ENCODE results near the gene PTCH2.
A peak's percentile ranks its signal among the peaks of the same experiment; 100 is the strongest.
"Not testable (repeated sequence)": the region's sequence is repeated elsewhere in the genome, so short reads cannot be mapped to it uniquely, and the experiment has no call there.

The PTCH2 gene

GRCh38 chr1:44812822-44813543 lies 30.1 kb downstream of the PTCH2 start:
- no peak for ATAC-seq (ENCODE audit: insufficient read depth, low read depth)
- peak overlapping the region; percentile 63 for H3K9ac ChIP-seq (ENCODE audit: low read depth, low read length)
- peak overlapping the region; percentile 85 for H2AFZ ChIP-seq (ENCODE audit: low read depth, low read length)
- H3K27ac ChIP-seq (ENCODE audit: low read length), result peak overlapping the region; percentile 77; the same call in 1 of the 2 replicates
- no peaks in the 10 kb centered on the region for H3K36me3 ChIP-seq (ENCODE audit: insufficient read depth, low read length)
- H3K4me2 ChIP-seq (ENCODE audit: insufficient read depth, low read length), result peak overlapping the region; percentile 76
- no peaks in the 10 kb centered on the region for H4K20me1 ChIP-seq (ENCODE audit: insufficient read depth, low read length)
- H3K9me3 ChIP-seq (ENCODE audit: insufficient read depth, low read length, severe bottlenecking), result no peaks in the 10 kb centered on the region
- DNase-seq, result no peak
- peak overlapping the region in 1 of 2 experiments; percentile 57; a peak in 3 of 4 replicates for H3K4me3 ChIP-seq (ENCODE audit: low read depth in 1 of 2, low read length in 2 of 2)
- H3K27me3 ChIP-seq (ENCODE audit: insufficient read depth, low read length, poor library complexity), result no peaks in the 10 kb centered on the region
- no peaks in the 10 kb centered on the region for H3K79me2 ChIP-seq (ENCODE audit: insufficient read depth, low read length)
- H3K4me1 ChIP-seq (ENCODE audit: insufficient read depth, low read length), result peaks cover 50% of the 10 kb centered on the region
- TF ChIP-seq EZH2 (IDR thresholded peaks at IDR 0.05; ENCODE audit: borderline replicate concordance, low read depth, low read length, severe bottlenecking) (no peak), CTCF (IDR thresholded peaks at IDR 0.05; ENCODE audit: borderline replicate concordance, extremely low read depth, low read length, poor library complexity, severe bottlenecking) (no peak)

GRCh38 chr1:44811234-44811633 lies 31.8 kb downstream of the PTCH2 start:
- no peaks in the 10 kb centered on the region for H3K36me3 ChIP-seq (ENCODE audit: insufficient read depth, low read length)
- no peak for DNase-seq
- H3K27ac ChIP-seq (ENCODE audit: low read length), result no peak overlapping the region

GRCh38 chr1:44810762-44811105 lies 32.3 kb downstream of the PTCH2 start:
- Histone ChIP-seq H3K4me1 (ENCODE audit: insufficient read depth, low read length) (peaks cover 44% of the 10 kb centered on the region), H3K27ac (ENCODE audit: low read length) (peak overlapping the region; percentile 89)
- H3K4me2 ChIP-seq (ENCODE audit: insufficient read depth, low read length); H3K36me3 ChIP-seq (ENCODE audit: insufficient read depth, low read length); H3K9ac ChIP-seq (ENCODE audit: low read depth, low read length); ATAC-seq (ENCODE audit: insufficient read depth, low read depth); DNase-seq; H3K27me3 ChIP-seq (ENCODE audit: insufficient read depth, low read length, poor library complexity); H3K79me2 ChIP-seq (ENCODE audit: insufficient read depth, low read length); H4K20me1 ChIP-seq (ENCODE audit: insufficient read depth, low read length); H2AFZ ChIP-seq (ENCODE audit: low read depth, low read length); H3K4me3 ChIP-seq (ENCODE audit: low read depth in 1 of 2, low read length in 2 of 2); H3K9me3 ChIP-seq (ENCODE audit: insufficient read depth, low read length, severe bottlenecking): not testable (repeated sequence)

More at GRCh38 chr1:44811234-44811633, 31.8 kb downstream of the PTCH2 start:
- H3K4me3 ChIP-seq (ENCODE audit: low read depth in 1 of 2, low read length in 2 of 2), result no peak overlapping the region
- no peaks in the 10 kb centered on the region for H3K9me3 ChIP-seq (ENCODE audit: insufficient read depth, low read length, severe bottlenecking)
- H3K4me1 ChIP-seq (ENCODE audit: insufficient read depth, low read length), result peaks cover 44% of the 10 kb centered on the region
- no peak overlapping the region for H2AFZ ChIP-seq (ENCODE audit: low read depth, low read length)
- no peaks in the 10 kb centered on the region for H3K27me3 ChIP-seq (ENCODE audit: insufficient read depth, low read length, poor library complexity)
- no peaks in the 10 kb centered on the region for H4K20me1 ChIP-seq (ENCODE audit: insufficient read depth, low read length)
- no peaks in the 10 kb centered on the region for H3K79me2 ChIP-seq (ENCODE audit: insufficient read depth, low read length)
- H3K9ac ChIP-seq (ENCODE audit: low read depth, low read length), result no peak overlapping the region
- no peak for TF ChIP-seq CTCF (IDR thresholded peaks at IDR 0.05; ENCODE audit: borderline replicate concordance, extremely low read depth, low read length, poor library complexity, severe bottlenecking)
- no peak for TF ChIP-seq EZH2 (IDR thresholded peaks at IDR 0.05; ENCODE audit: borderline replicate concordance, low read depth, low read length, severe bottlenecking)
- no peak overlapping the region for H3K4me2 ChIP-seq (ENCODE audit: insufficient read depth, low read length)
- ATAC-seq (ENCODE audit: insufficient read depth, low read depth), result no peak

GRCh38 chr1:44810101-44810761 lies 32.8 kb downstream of the PTCH2 start:
- DNase-seq (no peak), ATAC-seq (ENCODE audit: insufficient read depth, low read depth) (no peak)
- Histone ChIP-seq H3K9ac (ENCODE audit: low read depth, low read length) (peak overlapping the region; percentile 48; the same call in 1 of the 2 replicates), H3K27ac (ENCODE audit: low read length) (peak overlapping the region; percentile 89), H2AFZ (ENCODE audit: low read depth, low read length) (0 out of 2 replicates have a peak overlapping the region, but pooled peaks have one; percentile 61), H3K4me1 (ENCODE audit: insufficient read depth, low read length) (peaks cover 44% of the 10 kb centered on the region), H3K4me3 (ENCODE audit: low read depth in 1 of 2, low read length in 2 of 2) (no peak overlapping the region), H3K4me2 (ENCODE audit: insufficient read depth, low read length) (peak overlapping the region; percentile 14; the same call in 1 of the 2 replicates), H4K20me1 (ENCODE audit: insufficient read depth, low read length) (no peaks in the 10 kb centered on the region), H3K36me3 (ENCODE audit: insufficient read depth, low read length) (peaks cover 9% of the 10 kb centered on the region; the same call in 1 of the 2 replicates), H3K9me3 (ENCODE audit: insufficient read depth, low read length, severe bottlenecking) (no peaks in the 10 kb centered on the region), H3K79me2 (ENCODE audit: insufficient read depth, low read length) (no peaks in the 10 kb centered on the region), H3K27me3 (ENCODE audit: insufficient read depth, low read length, poor library complexity) (no peaks in the 10 kb centered on the region)
- TF ChIP-seq CTCF (IDR thresholded peaks at IDR 0.05; ENCODE audit: borderline replicate concordance, extremely low read depth, low read length, poor library complexity, severe bottlenecking) (no peak), EZH2 (IDR thresholded peaks at IDR 0.05; ENCODE audit: borderline replicate concordance, low read depth, low read length, severe bottlenecking) (no peak)
